HG02870 (cell line): ENCODE results near the gene HOXA6.

Experiments used
- ATAC-seq: cut with Tn5 transposase; IDR thresholded peaks from one replicate; pipeline ENCODE4 v1.9.1; 2021; ENCODE audit warnings: mild to moderate bottlenecking, moderate library complexity; ENCODE audit not compliant: unreplicated experiment

Gene HOXA6

DNA sequence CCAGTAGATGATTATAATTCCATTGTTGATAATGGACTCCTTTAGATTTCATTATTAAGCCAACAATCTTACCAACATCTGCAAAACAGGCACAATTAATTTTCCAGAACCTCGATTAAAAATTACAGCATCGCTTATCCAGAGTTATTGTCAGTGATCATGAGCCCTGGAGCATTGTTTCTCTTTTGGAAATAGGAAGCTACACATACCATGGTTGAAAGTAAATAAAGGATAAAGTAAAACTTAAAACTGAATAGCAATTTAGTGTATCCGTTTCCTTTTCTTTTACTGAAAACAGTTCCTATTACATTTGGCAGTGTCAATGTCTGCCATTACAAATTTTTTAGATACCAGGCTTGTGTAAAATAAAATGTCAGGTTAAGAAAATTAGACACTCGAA, 35.2 kb downstream of the HOXA6 start:
- no peak for ATAC-seq

DNA sequence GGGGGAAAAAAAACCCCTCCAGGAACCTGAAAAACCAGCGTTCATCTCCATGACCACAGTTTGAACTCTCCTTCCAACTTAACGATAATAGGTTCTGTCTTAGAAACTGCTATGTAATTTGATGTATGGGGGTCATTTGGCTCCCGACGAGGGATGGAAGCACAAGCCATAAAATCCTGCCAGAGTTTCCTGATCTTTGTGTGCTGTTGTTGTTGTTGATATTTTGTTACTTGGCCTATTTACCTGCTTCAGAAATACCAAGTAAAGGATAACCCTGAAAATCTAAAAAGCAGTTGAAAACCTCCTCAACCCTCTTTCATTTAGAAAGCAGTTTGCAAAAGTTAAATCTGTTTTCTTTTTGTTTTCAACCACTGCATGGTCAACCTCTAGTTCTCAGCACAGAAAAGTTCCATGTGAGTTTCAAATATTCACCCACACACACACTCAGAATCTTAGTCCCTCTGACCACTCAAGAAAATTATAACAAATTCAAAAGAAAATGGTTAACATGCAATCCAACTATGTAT, 35.8 kb downstream of the HOXA6 start:
- no peak for ATAC-seq

DNA sequence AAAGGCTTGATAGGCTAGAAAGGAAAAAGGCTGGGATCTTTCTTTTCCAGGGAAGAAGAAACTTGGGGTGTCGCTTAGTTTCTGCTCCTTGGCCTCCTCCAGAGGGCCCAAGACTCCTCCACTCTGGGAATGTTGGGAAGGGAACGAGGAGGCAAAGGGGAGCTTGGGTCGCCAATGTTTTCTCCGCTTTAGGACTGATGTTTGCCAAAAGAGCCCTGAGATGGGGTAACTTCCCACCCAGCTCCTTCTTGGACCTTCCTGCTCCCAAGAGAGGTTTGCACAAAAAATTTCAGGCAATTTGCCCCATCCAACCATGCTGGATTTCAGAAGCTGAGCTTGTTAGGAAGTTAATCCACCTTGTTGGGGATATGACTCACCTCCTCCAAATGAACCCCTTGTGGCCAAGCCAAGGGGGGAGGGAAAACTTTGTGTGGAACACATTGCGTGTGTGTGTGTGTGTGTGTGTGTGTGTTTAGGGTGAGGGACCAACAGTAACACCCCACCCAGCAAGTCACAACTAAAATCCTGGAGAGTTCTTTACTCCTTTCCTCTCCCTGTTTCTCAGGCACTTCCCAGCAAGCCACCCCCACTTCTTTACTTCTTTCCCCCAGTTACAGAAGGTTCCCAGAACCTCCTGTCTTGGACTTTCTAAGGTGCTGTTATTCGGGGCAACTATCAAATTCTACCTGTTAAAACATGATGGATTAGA, 36.4 kb downstream of the HOXA6 start:
- ATAC-seq, result no peak

- ATAC-seq, result no peak
Measured at GRCh38 chr7:27110186-27111031, 37.2 kb downstream of the HOXA6 start.

GRCh38 chr7:27109466-27110185, 37.9 kb downstream of the HOXA6 start:
- ATAC-seq, result no peak

DNA sequence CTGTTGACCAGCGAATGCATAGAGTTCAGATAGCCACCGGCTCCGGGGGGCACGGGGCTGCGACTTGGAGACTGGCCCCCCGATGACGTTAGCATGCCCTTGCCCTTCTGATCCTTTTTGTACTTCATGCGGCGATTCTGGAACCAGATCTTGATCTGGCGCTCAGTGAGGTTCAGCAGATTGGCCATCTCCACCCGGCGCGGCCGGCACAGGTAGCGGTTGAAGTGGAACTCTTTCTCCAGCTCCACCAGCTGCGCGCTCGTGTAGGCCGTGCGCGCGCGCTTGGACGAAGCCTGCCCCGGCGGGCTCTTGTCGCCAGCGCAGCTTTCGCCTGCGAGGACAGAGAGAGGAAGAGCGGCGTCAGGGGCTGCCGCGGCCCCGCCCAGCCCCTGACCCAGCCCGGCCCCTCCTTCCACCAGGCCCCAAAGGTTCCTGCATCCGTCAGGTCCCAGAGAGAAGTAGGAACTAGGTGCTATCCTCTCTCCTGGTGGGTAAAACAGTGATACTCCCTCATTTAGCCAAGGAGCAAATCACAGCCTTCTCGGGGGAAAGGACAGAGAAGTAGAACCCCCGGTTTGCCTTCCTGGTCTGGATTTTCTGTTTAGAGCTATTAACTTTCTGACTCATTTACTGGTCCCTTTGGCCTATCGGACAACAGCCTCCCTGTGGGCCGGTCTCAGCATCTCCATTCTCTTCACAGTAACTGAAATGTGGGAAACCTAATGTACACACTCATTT, 39.0 kb downstream of the HOXA6 start:
- no peak for ATAC-seq

GRCh38 chr7:27107391-27108381, 39.9 kb downstream of the HOXA6 start:
- ATAC-seq, result no peak

DNA sequence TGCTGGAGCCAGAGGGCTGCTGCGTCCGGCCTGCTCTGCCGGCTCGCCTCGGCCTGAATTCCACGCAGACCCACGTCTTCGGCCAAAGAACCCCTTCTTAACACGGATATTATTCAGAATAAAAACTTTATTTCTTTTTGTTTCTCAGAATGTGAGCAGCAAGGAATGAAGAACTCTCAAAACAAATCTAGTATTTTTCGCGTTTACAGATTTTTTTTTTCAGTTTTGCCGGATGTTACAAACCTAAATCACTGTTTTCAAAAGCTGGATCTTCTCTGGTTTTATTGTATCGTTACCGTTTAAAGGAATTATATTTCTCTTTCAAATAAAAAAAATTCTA, 40.7 kb downstream of the HOXA6 start:
- ATAC-seq, result no peak

DNA sequence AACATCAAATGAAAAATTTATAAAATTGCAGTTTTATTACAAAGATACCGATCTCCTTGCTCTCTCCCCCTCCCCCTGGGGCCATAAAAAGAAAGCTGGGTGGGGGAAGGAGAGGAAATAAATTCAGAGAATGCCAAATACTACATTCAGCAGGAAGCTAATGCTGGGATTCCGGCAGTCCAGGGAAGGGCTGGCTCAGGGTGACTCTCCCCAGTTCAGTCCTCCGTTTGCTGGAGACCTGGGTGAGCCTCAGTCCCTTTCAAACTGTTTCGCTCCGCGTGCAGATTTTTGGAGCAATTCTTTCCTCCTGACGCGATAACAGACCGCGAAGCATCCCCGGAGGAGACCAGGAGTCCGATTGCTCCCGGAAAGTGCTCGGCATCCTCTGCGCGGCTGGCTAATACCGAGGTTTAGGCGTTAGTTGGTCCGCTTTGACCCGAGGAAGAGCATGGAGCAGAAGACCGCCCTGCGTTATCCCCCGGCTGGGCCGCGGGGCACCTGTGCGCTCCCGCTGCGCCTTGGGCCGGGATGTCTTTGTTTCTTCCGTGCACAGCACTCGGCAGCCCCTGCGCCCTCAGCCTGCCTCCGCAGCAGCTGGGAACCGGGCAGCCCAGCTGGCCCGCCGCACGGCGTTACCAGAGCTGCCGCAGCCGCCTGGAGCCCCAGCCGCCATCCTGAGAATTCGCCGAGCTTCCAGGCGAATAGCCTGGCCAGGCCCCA, 41.2 kb downstream of the HOXA6 start:
- ATAC-seq, result no peak

- no peak for ATAC-seq
Measured at GRCh38 chr7:27105301-27106031, 42.1 kb downstream of the HOXA6 start.

GRCh38 chr7:27104341-27105058, 43.1 kb downstream of the HOXA6 start:
- no peak for ATAC-seq

GRCh38 chr7:27103489-27104226, 43.9 kb downstream of the HOXA6 start:
- ATAC-seq, result no peak

DNA sequence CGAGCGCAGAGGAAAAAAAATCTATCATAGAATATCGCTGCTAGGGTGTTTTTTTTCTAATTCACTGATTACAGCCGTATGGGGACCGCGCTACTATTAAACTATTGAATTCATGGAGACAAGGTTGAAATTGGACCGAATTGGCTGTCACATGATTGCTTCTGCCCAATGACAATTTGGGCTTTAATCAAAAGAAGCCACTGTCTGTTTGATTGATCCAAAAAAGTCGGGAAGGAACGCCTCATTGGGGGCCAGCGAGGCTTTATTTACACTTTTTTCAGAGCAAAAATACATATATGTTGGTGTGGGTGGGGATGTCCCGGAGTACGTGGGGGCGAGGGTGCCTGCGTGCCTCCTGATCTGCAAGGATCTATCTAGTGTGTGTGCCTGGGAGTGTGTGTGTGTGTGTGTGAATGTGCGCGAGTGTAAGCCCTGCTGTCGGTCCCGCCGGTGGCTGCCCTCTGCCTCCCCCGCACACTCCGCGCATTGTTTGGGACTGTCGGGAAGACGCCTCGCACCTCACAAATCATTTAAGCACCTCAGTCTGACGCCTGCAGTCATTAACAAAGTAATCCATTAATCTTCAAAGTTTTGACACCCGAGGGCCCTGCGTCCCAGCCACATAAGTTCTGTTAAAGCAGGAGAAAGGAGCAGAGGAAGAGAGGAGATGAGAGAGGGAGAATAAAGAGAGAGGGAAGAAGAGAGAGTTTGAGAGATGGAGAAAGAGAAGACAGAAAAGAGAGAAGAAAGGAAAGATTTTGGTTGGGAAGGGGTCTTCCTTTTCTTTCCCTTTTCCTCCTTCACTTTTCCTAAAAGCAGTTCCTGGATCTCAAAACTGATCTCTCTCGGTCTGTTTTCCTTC, 44.8 kb downstream of the HOXA6 start, which contains the start of gene HOXA2:
TSS of gene HOXA2 (minus strand) at position 103 of the 862 bp plus-strand sequence. CDS start 183 bp downstream, outside the sequence.
- ATAC-seq, result no peak

DNA sequence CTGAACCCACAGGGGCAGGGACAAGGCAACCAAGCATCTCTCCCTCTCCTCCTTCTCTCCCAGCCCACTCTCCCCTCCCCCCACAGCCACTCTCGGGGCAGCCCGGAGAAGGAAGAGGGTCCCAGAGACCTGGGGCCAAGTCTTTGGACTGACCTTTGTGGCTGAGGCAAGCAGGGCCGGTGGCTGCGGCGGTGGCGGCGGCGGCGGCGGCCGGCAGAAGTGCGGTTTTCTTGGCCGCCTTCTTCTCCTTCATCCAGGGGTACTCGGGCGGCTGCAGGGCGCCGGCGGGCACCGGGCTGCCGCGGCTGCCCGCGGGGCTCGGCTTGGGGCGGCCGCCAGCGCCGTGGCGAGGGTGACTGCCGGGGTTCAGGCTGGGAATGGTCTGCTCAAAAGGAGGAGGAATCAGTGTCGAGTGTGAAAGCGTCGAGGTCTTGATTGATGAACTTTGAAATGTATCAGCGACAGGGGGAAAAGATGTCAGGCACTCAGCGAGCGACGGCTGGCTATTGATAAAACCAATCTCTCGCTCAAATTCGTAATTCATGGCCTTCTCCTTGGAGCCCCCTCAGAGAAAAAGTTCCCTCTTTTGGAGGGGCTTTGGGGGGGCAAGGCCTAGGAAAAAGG, 45.5 kb downstream of the HOXA6 start:
- no peak for ATAC-seq

GRCh38 chr7:27101171-27101956, 46.2 kb downstream of the HOXA6 start:
- no peak for ATAC-seq
